ENCODE results near the gene AMBRA1.

- TF ChIP-seq POLR2A (IDR thresholded peaks at IDR 0.05) (no peak), CTCF (IDR thresholded peaks at IDR 0.05) (no peak), EP300 (IDR thresholded peaks at IDR 0.05; ENCODE audit: low read depth) (no peak)
Measured at GRCh38 chr11:46363455-46364005, 230.3 kb downstream of the AMBRA1 start.

Data from transverse colon (tissue), 3 donors.